Fibroblast of lung (primary cell): Measurements from ENCODE around the gene MAP1A. TPM values are rescaled to one million over a fixed set of nuclear protein-coding genes. Genes with fewer than 3 reads are reported as not detected.

Source experiments
- DNase-seq, 2 donors: peaks; one replicate each; pipeline versions ENCODE4 v3.0.0 to v3.0.0-alpha.2; 2010; ENCODE audit warnings: low read depth in 2 of 2
- H2AFZ ChIP-seq: 2 replicates; pipeline ENCODE4 v1.5.1; 2012; ENCODE audit warnings: low read length, control low read depth, inconsistent platforms
- H3K27ac ChIP-seq: 2 replicates; pipeline ENCODE4 v1.5.1; 2011; ENCODE audit warnings: low read length, control low read depth; ENCODE audit not compliant: insufficient read depth
- H3K27me3 ChIP-seq: 2 replicates; pipeline ENCODE4 v1.5.1; 2011; ENCODE audit warnings: mild to moderate bottlenecking, low read length; ENCODE audit not compliant: control insufficient read depth, insufficient read depth
- H3K36me3 ChIP-seq: 2 replicates; pipeline ENCODE4 v1.5.1; 2011; ENCODE audit warnings: low read length; ENCODE audit not compliant: control insufficient read depth, insufficient read depth
- H3K4me1 ChIP-seq: 2 replicates; pipeline ENCODE4 v1.5.1; 2011; ENCODE audit warnings: low read length; ENCODE audit not compliant: control insufficient read depth, insufficient read depth; ENCODE audit errors: extremely low read depth
- H3K4me2 ChIP-seq: 2 replicates; pipeline ENCODE4 v1.5.1; 2011; ENCODE audit warnings: low read length, control low read depth; ENCODE audit not compliant: insufficient read depth; ENCODE audit errors: extremely low read depth
- H3K4me3 ChIP-seq, 4 experiments: fragments of 200-600 bp in 1 of 4; sonication (generic) in 1 of 4; replicated peaks in 1 of 4; 2 replicates each; pipeline ENCODE4 v1.5.1; 2011 to 2016; ENCODE audit warnings: low read length in 4 of 4, low read depth in 3 of 4, mild to moderate bottlenecking in 3 of 4, control low read depth in 2 of 4, inconsistent platforms in 1 of 4, mixed read lengths in 1 of 4; ENCODE audit not compliant: insufficient read depth in 1 of 4; ENCODE audit errors: control extremely low read depth in 1 of 4
- H3K79me2 ChIP-seq: 2 replicates; pipeline ENCODE4 v1.5.1; 2012; ENCODE audit warnings: mild to moderate bottlenecking, low read length, inconsistent platforms; ENCODE audit not compliant: control insufficient read depth, insufficient read depth
- H3K9ac ChIP-seq: 2 replicates; pipeline ENCODE4 v1.5.1; 2011; ENCODE audit warnings: mild to moderate bottlenecking, low read length, control low read depth; ENCODE audit not compliant: insufficient read depth
- H3K9me3 ChIP-seq: 2 replicates; pipeline ENCODE4 v1.5.1; 2012; ENCODE audit warnings: low read depth, low read length; ENCODE audit not compliant: control insufficient read depth, insufficient read depth
- H4K20me1 ChIP-seq: 2 replicates; pipeline ENCODE4 v1.5.1; 2011; ENCODE audit warnings: low read length; ENCODE audit not compliant: control insufficient read depth, insufficient read depth; ENCODE audit errors: extremely low read depth
- EZH2 ChIP-seq: IDR thresholded peaks from 2 replicates; pipeline ENCODE4 v1.5.1; 2012; ENCODE audit warnings: low read length, control low read depth, mild to moderate bottlenecking; ENCODE audit errors: missing control alignments
- polyA plus RNA-seq, 2 donors: library from polyadenylated mRNA; depleted of rRNA in 1 of 2; stranded (reverse) in 1 of 2; unstranded in 1 of 2; fragments of >200 nt; gene quantifications; 2 replicates each; pipeline ENCODE4 v1.2.1, GENCODE V29; 2011 to 2012; ENCODE audit warnings: missing spikeins in 1 of 2
- total RNA-seq: library from RNA; depleted of rRNA; stranded (reverse); fragments of >200 nt; gene quantifications from 2 replicates; pipeline ENCODE4 v1.2.1, GENCODE V29; 2014
- TF ChIP-seq, protein P1 (sequence below), 2 donors: IDR thresholded peaks in 1 of 2; conservative IDR thresholded peaks in 1 of 2; 1 replicate in 1 of 2; 2 replicates in 1 of 2; pipeline ENCODE4 v1.5.1; 2011 to 2012; ENCODE audit warnings: low read length in 2 of 2, control low read depth in 1 of 2, inconsistent platforms in 1 of 2, low read depth in 1 of 2, mild to moderate bottlenecking in 1 of 2

MAP1A gene
- total and polyA plus RNA-seq, 2 donors (not counting 1 experiment from before 2014, with no cell fraction given) = 51.2 to 201 TPM

DNA sequence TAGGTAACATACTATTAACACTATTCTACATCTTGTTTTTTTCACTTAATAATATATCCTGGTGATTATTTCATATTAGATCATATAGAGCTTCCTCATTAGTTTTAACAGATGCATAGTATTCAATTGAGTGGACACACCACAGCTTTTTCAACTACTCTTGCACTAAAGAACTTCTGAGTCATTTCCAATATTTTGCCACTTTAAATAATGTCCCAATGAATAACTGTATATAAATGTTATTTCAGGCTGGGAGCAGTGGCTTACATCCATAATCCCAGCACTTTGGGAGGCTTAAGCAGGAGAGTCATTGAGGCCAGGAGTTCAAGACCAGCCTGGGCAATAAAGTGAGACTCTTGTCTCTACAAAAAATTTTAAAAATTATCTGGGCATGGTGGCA lies 26.9 kb downstream of the MAP1A start:
- TF ChIP-seq, protein P1, sequence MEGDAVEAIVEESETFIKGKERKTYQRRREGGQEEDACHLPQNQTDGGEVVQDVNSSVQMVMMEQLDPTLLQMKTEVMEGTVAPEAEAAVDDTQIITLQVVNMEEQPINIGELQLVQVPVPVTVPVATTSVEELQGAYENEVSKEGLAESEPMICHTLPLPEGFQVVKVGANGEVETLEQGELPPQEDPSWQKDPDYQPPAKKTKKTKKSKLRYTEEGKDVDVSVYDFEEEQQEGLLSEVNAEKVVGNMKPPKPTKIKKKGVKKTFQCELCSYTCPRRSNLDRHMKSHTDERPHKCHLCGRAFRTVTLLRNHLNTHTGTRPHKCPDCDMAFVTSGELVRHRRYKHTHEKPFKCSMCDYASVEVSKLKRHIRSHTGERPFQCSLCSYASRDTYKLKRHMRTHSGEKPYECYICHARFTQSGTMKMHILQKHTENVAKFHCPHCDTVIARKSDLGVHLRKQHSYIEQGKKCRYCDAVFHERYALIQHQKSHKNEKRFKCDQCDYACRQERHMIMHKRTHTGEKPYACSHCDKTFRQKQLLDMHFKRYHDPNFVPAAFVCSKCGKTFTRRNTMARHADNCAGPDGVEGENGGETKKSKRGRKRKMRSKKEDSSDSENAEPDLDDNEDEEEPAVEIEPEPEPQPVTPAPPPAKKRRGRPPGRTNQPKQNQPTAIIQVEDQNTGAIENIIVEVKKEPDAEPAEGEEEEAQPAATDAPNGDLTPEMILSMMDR (conservative IDR thresholded peaks at IDR 0.05 in 1 of 2, IDR thresholded peaks at IDR 0.05 in 1 of 2; ENCODE audit: low read depth in 1 of 2, low read length in 2 of 2) = no peak
- no peak for TF ChIP-seq EZH2
- no peaks in the 10 kb centered on the region for H3K27me3 ChIP-seq
- H3K9me3 ChIP-seq = no peaks in the 10 kb centered on the region
- H3K27ac ChIP-seq = no peak overlapping the region
- no peak overlapping the region for H2AFZ ChIP-seq
- no peak overlapping the region for H3K9ac ChIP-seq
- no peaks in the 10 kb centered on the region for H3K79me2 ChIP-seq
- H3K4me3 ChIP-seq = no peak overlapping the region
- H3K36me3 ChIP-seq = no peaks in the 10 kb centered on the region
- no peaks in the 10 kb centered on the region for H4K20me1 ChIP-seq
- H3K4me1 ChIP-seq = no peaks in the 10 kb centered on the region
- H3K4me2 ChIP-seq = no peak overlapping the region
- DNase-seq = no peak

DNA sequence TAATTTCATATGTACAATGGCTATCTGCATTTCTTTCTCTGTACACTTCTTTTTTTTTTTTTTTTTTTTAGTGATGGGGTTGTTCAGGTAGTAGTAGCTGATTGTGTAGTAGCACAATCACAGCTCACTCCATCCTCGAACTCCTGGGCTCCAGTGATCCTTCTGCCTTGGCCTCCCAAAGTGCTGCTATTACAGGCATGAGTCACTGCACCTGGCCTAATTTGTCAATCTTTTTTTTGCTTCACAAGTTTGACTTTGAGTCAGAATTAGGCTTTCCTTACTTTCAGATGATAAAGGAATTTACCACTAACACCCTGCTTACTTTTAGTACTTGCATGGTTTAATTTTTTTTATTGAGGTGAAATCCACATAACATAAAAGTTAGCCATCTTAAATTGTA lies 28.0 kb downstream of the MAP1A start:
- Histone ChIP-seq H3K4me2 (no peak overlapping the region), H3K4me3 (no peak overlapping the region), H3K4me1 (no peaks in the 10 kb centered on the region), H4K20me1 (no peaks in the 10 kb centered on the region), H3K9ac (no peak overlapping the region), H3K36me3 (no peaks in the 10 kb centered on the region), H3K9me3 (no peaks in the 10 kb centered on the region), H3K27me3 (no peaks in the 10 kb centered on the region), H2AFZ (no peak overlapping the region), H3K27ac (no peak overlapping the region), H3K79me2 (no peaks in the 10 kb centered on the region)
- TF ChIP-seq EZH2 = no peak
- TF ChIP-seq, protein P1 (conservative IDR thresholded peaks at IDR 0.05 in 1 of 2, IDR thresholded peaks at IDR 0.05 in 1 of 2; ENCODE audit: low read depth in 1 of 2, low read length in 2 of 2) = no peak
- no peak for DNase-seq

DNA sequence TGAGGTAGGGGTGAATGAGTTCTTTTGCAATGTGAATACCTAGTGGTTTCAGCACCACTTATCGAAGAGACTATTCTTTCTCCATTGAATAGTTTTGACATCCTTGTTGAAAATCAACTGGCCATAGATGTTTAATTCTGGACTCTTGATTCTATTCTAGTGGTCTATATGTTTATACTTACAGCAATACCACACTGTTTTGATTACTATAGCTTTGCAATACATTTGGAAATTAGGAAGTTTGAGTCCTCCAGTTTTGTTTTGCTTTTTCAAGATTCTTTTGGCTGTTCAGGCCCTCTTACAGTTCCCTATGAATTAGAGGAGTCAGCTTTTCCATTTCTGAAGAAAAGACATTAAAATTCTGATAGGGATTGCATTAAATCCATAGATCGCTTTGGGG lies 30.1 kb downstream of the MAP1A start:
- Histone ChIP-seq H3K27ac (no peak overlapping the region), H3K4me3 (no peak overlapping the region), H3K27me3 (no peaks in the 10 kb centered on the region), H3K36me3 (no peaks in the 10 kb centered on the region), H3K9me3 (no peaks in the 10 kb centered on the region), H3K4me1 (no peaks in the 10 kb centered on the region), H3K9ac (no peak overlapping the region), H3K4me2 (no peak overlapping the region), H3K79me2 (no peaks in the 10 kb centered on the region), H4K20me1 (no peaks in the 10 kb centered on the region), H2AFZ (no peak overlapping the region)
- TF ChIP-seq EZH2 = no peak
- TF ChIP-seq, protein P1 (conservative IDR thresholded peaks at IDR 0.05 in 1 of 2, IDR thresholded peaks at IDR 0.05 in 1 of 2; ENCODE audit: low read depth in 1 of 2, low read length in 2 of 2) = no peak
- no peak for DNase-seq
